GM23248 (cell line): ENCODE measurements around the gene PLA2G10. TPM values are rescaled to one million over a fixed set of nuclear protein-coding genes. Genes with fewer than 3 reads are reported as not detected.
"Not testable (repeated sequence)": the region's sequence is repeated elsewhere in the genome, so short reads cannot be mapped to it uniquely, and the experiment has no call there.

Source experiments
- DNase-seq: peaks from one replicate; pipeline ENCODE4 v3.0.0-alpha.2; 2015
- H2AFZ ChIP-seq: fragments of 200-600 bp; sonication (generic); 2 replicates; pipeline ENCODE4 v1.6.1; 2016; ENCODE audit warnings: antibody characterized with exemption
- H3F3A ChIP-seq: fragments of 200-600 bp; sonication (generic); 2 replicates; pipeline ENCODE4 v1.6.1; 2016; ENCODE audit warnings: mild to moderate bottlenecking, antibody characterized with exemption, mixed run types; ENCODE audit not compliant: insufficient read depth
- H3K27ac ChIP-seq: fragments of 200-600 bp; sonication (generic); 2 replicates; pipeline ENCODE4 v1.5.1; 2016; ENCODE audit warnings: mild to moderate bottlenecking
- H3K27me3 ChIP-seq: fragments of 200-600 bp; sonication (generic); replicated peaks from 2 replicates; pipeline ENCODE4 v1.6.1; 2016; ENCODE audit warnings: mild to moderate bottlenecking; ENCODE audit not compliant: insufficient read depth
- H3K36me3 ChIP-seq: fragments of 200-600 bp; sonication (generic); 2 replicates; pipeline ENCODE4 v1.6.1; 2016; ENCODE audit warnings: low read depth, mild to moderate bottlenecking
- H3K4me1 ChIP-seq: fragments of 200-600 bp; sonication (generic); 2 replicates; pipeline ENCODE4 v1.6.1; 2016; ENCODE audit warnings: mild to moderate bottlenecking; ENCODE audit not compliant: insufficient read depth
- H3K4me2 ChIP-seq: fragments of 200-600 bp; sonication (generic); one replicate; pipeline ENCODE4 v1.6.1; 2016; ENCODE audit warnings: mild to moderate bottlenecking; ENCODE audit not compliant: unreplicated experiment
- H3K4me3 ChIP-seq: fragments of 200-600 bp; sonication (generic); 2 replicates; pipeline ENCODE4 v1.5.1; 2016; ENCODE audit warnings: mild to moderate bottlenecking
- H3K79me2 ChIP-seq: fragments of 200-600 bp; sonication (generic); 2 replicates; pipeline ENCODE4 v1.6.1; 2016; ENCODE audit warnings: mild to moderate bottlenecking; ENCODE audit not compliant: insufficient read depth
- H3K9ac ChIP-seq: fragments of 200-600 bp; sonication (generic); 2 replicates; pipeline ENCODE4 v1.6.1; 2016; ENCODE audit warnings: mild to moderate bottlenecking
- H3K9me2 ChIP-seq: fragments of 200-600 bp; sonication (generic); 2 replicates; pipeline ENCODE4 v1.6.1; 2016; ENCODE audit warnings: mixed run types, mild to moderate bottlenecking, moderate library complexity; ENCODE audit not compliant: insufficient read depth
- H3K9me3 ChIP-seq: fragments of 200-600 bp; sonication (generic); one replicate; pipeline ENCODE4 v1.6.1; 2017; ENCODE audit warnings: low read depth
- H4K20me1 ChIP-seq: fragments of 200-600 bp; sonication (generic); 2 replicates; pipeline ENCODE4 v1.6.0; 2016; ENCODE audit not compliant: insufficient read depth
- EZH2 ChIP-seq: fragments of 200-600 bp; sonication (generic); IDR thresholded peaks from 2 replicates; pipeline ENCODE4 v1.6.1; 2018; ENCODE audit warnings: antibody characterized with exemption, mild to moderate bottlenecking; ENCODE audit not compliant: insufficient read depth, poor library complexity, severe bottlenecking
- EZH2phosphoT487 ChIP-seq: fragments of 200-600 bp; sonication (generic); IDR thresholded peaks from 2 replicates; pipeline ENCODE4 v1.6.1; 2018; ENCODE audit warnings: antibody characterized with exemption, moderate library complexity, mild to moderate bottlenecking, low read depth; ENCODE audit not compliant: insufficient read depth
- WGBS, 2 experiments: methylation state at CpG; one replicate each; pipeline ENCODE4 v1.1.6; 2015 to 2017; ENCODE audit warnings: low lambda C conversion rate in 2 of 2, low coverage in 1 of 2; ENCODE audit errors: missing lambda C conversion rate in 2 of 2; 5-methylcytosine and 5-hydroxymethylcytosine counted together
- in situ Hi-C: fragments of 300-500 bp; cut with MboI; formaldehyde crosslinking; loops from 2 replicates; pipeline ENCODE4 v1.15.0; 2020
- polyA plus RNA-seq: library from polyadenylated mRNA; unstranded; fragments of >200 nt; fragmentation: Nextera tagmentation; extraction: Ambion mirVana; gene quantifications from 2 replicates; pipeline ENCODE4 v1.2.1, GENCODE V29; 2016
- total RNA-seq: library from RNA; depleted of rRNA; stranded (reverse); fragments of >200 nt; shearing (Covaris generic); gene quantifications from 2 replicates; pipeline ENCODE4 v1.2.3, GENCODE V29; 2014

Gene PLA2G10
- total and polyA plus RNA-seq, 2 experiments from 2014 or later, result not detected

- 31 to 56% methylated on average over 3 of the region's 7 CpGs for WGBS, 2 experiments
- DNase-seq, in situ Hi-C loops: not testable (repeated sequence)
Observed at GRCh38 chr16:14701859-14702258, 7.8 kb upstream of the PLA2G10 start.

GRCh38 chr16:14685870-14686793, 8.0 kb downstream of the PLA2G10 start:
- DNase-seq, H3K4me1 ChIP-seq, H3K36me3 ChIP-seq, in situ Hi-C loops, H3K9ac ChIP-seq, H3K27ac ChIP-seq, H2AFZ ChIP-seq, H3K4me3 ChIP-seq, H3K79me2 ChIP-seq, H3K9me2 ChIP-seq, H4K20me1 ChIP-seq, H3F3A ChIP-seq, H3K4me2 ChIP-seq, H3K27me3 ChIP-seq, H3K9me3 ChIP-seq: not testable (repeated sequence)
- whole genome bisulfite sequencing, 2 experiments, result 74% methylated on average over 15 of the region's 15 CpGs

More at GRCh38 chr16:14701859-14702258, 7.8 kb upstream of the PLA2G10 start:
- H3K36me3 ChIP-seq, H3K9me2 ChIP-seq, H3K4me3 ChIP-seq, H4K20me1 ChIP-seq, H3K9ac ChIP-seq, H3F3A ChIP-seq, H3K4me1 ChIP-seq, H3K27ac ChIP-seq, H2AFZ ChIP-seq, H3K79me2 ChIP-seq, H3K27me3 ChIP-seq, H3K4me2 ChIP-seq, H3K9me3 ChIP-seq: not testable (repeated sequence)

- Histone ChIP-seq H3K4me1 (no peaks in the 10 kb centered on the region), H4K20me1 (no peaks in the 10 kb centered on the region), H3K4me2 (no peak overlapping the region), H3K9me2 (no peaks in the 10 kb centered on the region), H3K27me3 (no peaks in the 10 kb centered on the region), H3K79me2 (no peaks in the 10 kb centered on the region), H2AFZ (no peak overlapping the region), H3K4me3 (no peak overlapping the region), H3K9me3 (no peaks in the 10 kb centered on the region), H3K27ac (no peak overlapping the region), H3K9ac (no peak overlapping the region), H3K36me3 (no peaks in the 10 kb centered on the region), H3F3A (no peaks in the 10 kb centered on the region)
- TF ChIP-seq EZH2 (no peak), EZH2phosphoT487 (no peak)
- in situ Hi-C loops, result no loop called here
- 85 to 96% methylated on average over 8 of the region's 8 CpGs for WGBS, 2 experiments
- DNase-seq, result no peak
Observed at GRCh38 chr16:14682121-14682520, 12.0 kb downstream of the PLA2G10 start.

GRCh38 chr16:14681115-14681514, 13.0 kb downstream of the PLA2G10 start:
- Histone ChIP-seq H3K9me2 (no peaks in the 10 kb centered on the region), H3K79me2 (no peaks in the 10 kb centered on the region), H3K4me1 (no peaks in the 10 kb centered on the region), H3K36me3 (no peaks in the 10 kb centered on the region), H3K27me3 (no peaks in the 10 kb centered on the region), H3K4me3 (no peak overlapping the region), H3K4me2 (no peak overlapping the region), H4K20me1 (no peaks in the 10 kb centered on the region), H3K27ac (no peak overlapping the region), H2AFZ (no peak overlapping the region), H3K9ac (no peak overlapping the region), H3K9me3 (no peaks in the 10 kb centered on the region), H3F3A (no peaks in the 10 kb centered on the region)
- no peak for TF ChIP-seq EZH2
- no peak for TF ChIP-seq EZH2phosphoT487
- 79 to 82% methylated on average over 4 of the region's 4 CpGs for WGBS, 2 experiments
- DNase-seq, result no peak
- in situ Hi-C loops, result no loop called here

DNA sequence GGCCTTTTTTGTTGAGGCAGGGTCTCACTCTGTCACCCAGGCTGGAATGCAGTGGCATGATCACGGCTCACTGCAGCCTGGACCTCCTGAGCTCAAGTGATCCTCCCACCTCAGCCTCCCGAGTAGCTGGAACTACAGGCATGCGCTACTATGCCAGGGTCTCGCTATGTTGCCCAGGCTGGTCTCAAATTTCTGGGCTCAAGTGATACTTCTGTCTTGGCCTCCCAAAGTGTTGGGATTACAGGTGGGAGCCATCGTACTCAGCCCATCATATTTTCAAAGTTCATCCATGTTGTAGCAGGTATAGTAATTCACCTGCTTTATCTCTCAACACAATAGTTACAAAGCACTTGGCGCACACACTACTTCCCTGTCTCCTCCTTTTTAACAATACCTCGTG, 13.7 kb downstream of the PLA2G10 start:
- DNase-seq, in situ Hi-C loops, H3K4me3 ChIP-seq, H3K27ac ChIP-seq, H3K79me2 ChIP-seq, H4K20me1 ChIP-seq, H3K9me3 ChIP-seq, H3K9me2 ChIP-seq, H3K36me3 ChIP-seq, H3K4me1 ChIP-seq, H3F3A ChIP-seq, H3K4me2 ChIP-seq, H3K27me3 ChIP-seq, H2AFZ ChIP-seq, H3K9ac ChIP-seq: not testable (repeated sequence)
- 57 to 75% methylated on average over 7 of the region's 7 CpGs for WGBS, 2 experiments
